GM19351 (cell line): ENCODE results near the gene BTBD18.

ENCODE experiments used
- ATAC-seq: cut with Tn5 transposase; IDR thresholded peaks from one replicate; pipeline ENCODE4 v1.9.1; 2021; ENCODE audit warnings: mild to moderate bottlenecking, moderate library complexity; ENCODE audit not compliant: unreplicated experiment

The BTBD18 gene

GRCh38 chr11:57776031-57776521 is 24.5 kb upstream of the BTBD18 start:
- ATAC-seq = no peak

- no peak for ATAC-seq
These were observed 23.9 kb upstream of the BTBD18 start for GRCh38 chr11:57775491-57775890.

- no peak for ATAC-seq
These were observed 21.5 kb upstream of the BTBD18 start for GRCh38 chr11:57773026-57773598.

GRCh38 chr11:57772562-57772961 is 20.9 kb upstream of the BTBD18 start:
- no peak for ATAC-seq

GRCh38 chr11:57771365-57771764 is 19.7 kb upstream of the BTBD18 start:
- ATAC-seq = no peak

DNA sequence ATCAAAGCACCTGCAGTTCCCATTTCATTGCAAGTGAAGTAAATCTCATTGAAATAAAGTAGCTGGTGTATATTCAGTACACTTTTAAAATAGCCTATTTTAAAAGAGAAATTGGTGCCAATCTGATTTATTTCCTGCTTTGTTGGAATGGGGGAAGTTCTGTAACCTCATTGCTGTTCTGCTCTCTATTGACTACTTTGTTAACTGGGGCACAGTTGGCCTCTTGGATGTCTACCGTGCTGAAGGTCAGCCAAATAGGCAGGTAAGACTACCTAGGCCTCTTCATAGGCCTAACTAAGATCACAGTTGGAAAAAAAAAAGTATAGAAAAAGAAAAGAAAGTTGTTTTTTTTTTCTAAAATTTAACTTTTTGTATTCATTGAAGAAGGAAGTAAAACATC is 19.2 kb upstream of the BTBD18 start:
- ATAC-seq = no peak

DNA sequence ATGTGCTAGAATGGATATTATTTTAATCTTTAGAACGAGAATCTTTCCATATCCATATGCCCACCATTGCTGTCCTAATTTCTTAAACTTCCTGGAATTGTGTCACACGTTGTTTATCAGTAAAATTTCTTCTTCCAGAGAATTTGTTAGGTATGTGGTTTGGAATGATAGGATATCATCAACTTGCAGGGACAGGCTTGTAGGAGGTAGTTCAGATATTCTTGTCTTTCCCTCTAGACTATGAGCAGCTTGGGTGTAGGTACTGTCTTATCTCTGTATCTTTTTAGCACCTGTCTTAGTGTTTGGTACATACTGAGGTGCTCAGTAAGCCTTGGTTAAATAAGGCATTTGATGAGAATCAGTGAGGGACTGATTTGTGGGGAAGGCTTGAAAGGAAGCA is 13.4 kb upstream of the BTBD18 start:
- ATAC-seq = no peak

- no peak for ATAC-seq
These were observed 12.9 kb upstream of the BTBD18 start for GRCh38 chr11:57764566-57764965.

- ATAC-seq = no peak
These were observed 12.4 kb upstream of the BTBD18 start for GRCh38 chr11:57764021-57764420.

- no peak for ATAC-seq
These were observed 11.9 kb upstream of the BTBD18 start for GRCh38 chr11:57763568-57763967.

DNA sequence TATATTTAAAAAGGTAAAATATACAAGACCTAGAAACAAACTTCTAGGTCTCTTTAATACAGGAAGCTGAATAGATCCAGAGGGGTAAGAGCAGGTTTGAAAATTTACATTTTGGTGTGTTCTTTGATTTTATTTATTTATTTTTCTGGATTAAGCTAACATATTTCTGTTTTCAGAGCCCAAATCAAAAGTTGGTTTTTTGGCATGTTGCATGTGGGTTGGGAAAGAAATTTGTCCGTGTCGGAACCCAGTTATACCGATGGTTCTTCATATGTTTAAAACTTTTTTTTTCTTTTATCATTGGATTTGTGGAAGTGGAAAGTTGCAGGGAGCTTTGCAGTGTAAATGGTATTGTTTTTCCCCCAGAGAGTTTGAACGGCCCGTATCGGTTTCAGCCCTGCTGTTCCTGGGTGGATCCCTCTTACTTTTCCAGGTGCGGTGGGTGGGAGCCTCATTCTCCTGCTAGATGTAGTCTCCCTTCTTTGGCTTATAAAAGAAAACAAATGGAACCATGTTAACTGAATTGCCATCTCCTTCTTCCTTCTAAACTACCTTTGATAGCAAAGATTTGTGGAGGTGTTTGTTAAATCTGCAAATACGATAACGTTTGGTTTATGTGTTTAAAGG is 10.7 kb upstream of the BTBD18 start:
- no peak for ATAC-seq

- ATAC-seq = peak; percentile 91
These were observed 9.9 kb upstream of the BTBD18 start, which contains the start of gene CTNND1 for GRCh38 chr11:57761301-57762234. CTNND1 (plus strand) TSS chr11:57761802; CDS start chr11:57791479, 29,677 bp downstream.

DNA sequence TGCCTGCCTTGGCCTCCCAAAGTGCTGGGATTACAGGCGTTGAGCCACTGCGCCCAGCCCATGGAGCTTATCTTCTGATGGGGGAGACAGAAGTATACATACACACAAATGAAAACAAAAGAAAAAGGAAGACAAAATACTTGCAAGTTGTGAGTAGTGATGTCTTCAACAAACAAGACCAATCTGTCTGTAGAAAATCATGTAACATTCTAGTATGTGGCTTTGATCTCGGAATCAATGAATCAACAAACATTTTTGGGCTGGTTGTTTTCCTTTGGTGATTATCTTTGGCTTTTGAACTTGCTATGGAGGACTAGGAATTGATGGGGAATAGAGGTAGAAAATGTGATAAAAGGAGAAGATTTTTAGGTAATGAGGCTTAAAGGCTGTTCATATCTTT is 6.6 kb upstream of the BTBD18 start:
- ATAC-seq = no peak

DNA sequence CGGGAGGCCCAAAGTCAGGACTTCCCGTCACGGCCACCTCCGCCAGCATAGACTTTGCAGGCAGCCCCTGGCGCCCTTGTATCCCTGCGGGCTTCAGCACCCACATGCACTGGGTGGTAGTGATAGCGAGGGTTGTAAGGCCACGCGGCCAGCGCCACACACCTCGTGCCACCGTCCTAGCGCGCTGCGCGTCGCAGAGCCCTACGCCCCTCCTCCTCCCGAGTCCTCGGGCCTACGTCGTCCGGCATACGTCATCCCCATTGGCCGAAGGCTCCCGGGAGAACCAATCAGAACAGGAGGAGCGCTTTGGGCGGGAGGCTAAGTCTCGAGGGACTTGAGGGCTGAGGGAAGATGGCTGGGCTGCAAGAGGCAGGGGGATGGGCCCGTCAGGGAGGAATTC is 1.3 kb upstream of the BTBD18 start:
- ATAC-seq = no peak

GRCh38 chr11:57751176-57751575 is 443 bp downstream of the BTBD18 start:
- no peak for ATAC-seq

GRCh38 chr11:57746920-57747319 is 4.7 kb downstream of the BTBD18 start:
- ATAC-seq = no peak

- no peak for ATAC-seq
These were observed 6.4 kb downstream of the BTBD18 start for GRCh38 chr11:57745206-57745605.

GRCh38 chr11:57744357-57744756 is 7.3 kb downstream of the BTBD18 start:
- no peak for ATAC-seq

GRCh38 chr11:57742087-57742452 is 9.5 kb downstream of the BTBD18 start:
- ATAC-seq = no peak

GRCh38 chr11:57741132-57742086 is 10.2 kb downstream of the BTBD18 start, which contains the start of gene SELENOH:
SELENOH (plus strand) TSS chr11:57741491; CDS start chr11:57741596, 105 bp downstream.
- peak; percentile 87 for ATAC-seq
